ENCODE data around the gene CHRNA9.

DNA sequence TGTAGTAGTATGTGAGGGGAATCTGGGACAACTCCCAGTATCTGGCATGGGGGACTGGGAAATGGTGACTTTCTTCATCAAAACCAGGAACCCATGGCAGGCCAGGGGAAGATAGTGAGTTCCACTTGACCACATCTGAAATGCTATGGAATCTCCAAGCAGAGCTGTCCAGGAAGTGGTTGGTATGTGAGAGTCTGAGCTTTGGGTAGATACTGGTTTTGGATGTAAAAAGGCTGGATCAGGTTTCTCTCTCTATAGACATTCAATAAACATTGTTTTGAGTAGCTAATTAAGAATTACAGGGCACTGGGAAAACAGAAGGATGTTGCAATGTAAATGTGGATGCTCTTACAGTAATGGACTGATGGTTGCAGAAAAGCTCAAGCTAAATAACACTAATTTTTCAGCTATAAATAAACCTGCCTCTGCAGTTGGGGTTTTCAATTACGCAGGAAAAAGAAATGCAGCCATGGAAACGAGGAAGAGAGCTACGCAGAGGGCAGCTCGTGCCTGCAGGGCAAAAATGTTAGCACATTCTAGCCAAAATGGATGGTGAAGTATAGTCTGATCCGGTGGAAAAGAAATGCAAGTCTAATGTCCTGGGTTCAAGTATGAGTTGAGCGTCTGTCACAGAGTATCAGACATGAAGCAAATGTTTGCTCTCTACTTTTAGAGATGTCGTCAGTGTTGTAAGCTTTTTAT, 13.4 kb upstream of the CHRNA9 start:
- TF ChIP-seq, protein P1, sequence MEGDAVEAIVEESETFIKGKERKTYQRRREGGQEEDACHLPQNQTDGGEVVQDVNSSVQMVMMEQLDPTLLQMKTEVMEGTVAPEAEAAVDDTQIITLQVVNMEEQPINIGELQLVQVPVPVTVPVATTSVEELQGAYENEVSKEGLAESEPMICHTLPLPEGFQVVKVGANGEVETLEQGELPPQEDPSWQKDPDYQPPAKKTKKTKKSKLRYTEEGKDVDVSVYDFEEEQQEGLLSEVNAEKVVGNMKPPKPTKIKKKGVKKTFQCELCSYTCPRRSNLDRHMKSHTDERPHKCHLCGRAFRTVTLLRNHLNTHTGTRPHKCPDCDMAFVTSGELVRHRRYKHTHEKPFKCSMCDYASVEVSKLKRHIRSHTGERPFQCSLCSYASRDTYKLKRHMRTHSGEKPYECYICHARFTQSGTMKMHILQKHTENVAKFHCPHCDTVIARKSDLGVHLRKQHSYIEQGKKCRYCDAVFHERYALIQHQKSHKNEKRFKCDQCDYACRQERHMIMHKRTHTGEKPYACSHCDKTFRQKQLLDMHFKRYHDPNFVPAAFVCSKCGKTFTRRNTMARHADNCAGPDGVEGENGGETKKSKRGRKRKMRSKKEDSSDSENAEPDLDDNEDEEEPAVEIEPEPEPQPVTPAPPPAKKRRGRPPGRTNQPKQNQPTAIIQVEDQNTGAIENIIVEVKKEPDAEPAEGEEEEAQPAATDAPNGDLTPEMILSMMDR (conservative IDR thresholded peaks at IDR 0.05 in 1 of 2, IDR thresholded peaks at IDR 0.05 in 1 of 2; ENCODE audit: extremely low read depth in 1 of 2, insufficient read depth in 1 of 2, low read depth in 1 of 2, low read length in 2 of 2): no peak
- no peak for TF ChIP-seq EZH2 (IDR thresholded peaks at IDR 0.05; ENCODE audit: borderline replicate concordance, low read length)
